Measurements from ENCODE around the gene MON1A. TPM values are rescaled to one million over a fixed set of nuclear protein-coding genes. Genes with fewer than 3 reads are reported as not detected.

Gene MON1A
- total RNA-seq, 2 donors from 2014 or later, result 8.4 to 9.4 TPM

DNA sequence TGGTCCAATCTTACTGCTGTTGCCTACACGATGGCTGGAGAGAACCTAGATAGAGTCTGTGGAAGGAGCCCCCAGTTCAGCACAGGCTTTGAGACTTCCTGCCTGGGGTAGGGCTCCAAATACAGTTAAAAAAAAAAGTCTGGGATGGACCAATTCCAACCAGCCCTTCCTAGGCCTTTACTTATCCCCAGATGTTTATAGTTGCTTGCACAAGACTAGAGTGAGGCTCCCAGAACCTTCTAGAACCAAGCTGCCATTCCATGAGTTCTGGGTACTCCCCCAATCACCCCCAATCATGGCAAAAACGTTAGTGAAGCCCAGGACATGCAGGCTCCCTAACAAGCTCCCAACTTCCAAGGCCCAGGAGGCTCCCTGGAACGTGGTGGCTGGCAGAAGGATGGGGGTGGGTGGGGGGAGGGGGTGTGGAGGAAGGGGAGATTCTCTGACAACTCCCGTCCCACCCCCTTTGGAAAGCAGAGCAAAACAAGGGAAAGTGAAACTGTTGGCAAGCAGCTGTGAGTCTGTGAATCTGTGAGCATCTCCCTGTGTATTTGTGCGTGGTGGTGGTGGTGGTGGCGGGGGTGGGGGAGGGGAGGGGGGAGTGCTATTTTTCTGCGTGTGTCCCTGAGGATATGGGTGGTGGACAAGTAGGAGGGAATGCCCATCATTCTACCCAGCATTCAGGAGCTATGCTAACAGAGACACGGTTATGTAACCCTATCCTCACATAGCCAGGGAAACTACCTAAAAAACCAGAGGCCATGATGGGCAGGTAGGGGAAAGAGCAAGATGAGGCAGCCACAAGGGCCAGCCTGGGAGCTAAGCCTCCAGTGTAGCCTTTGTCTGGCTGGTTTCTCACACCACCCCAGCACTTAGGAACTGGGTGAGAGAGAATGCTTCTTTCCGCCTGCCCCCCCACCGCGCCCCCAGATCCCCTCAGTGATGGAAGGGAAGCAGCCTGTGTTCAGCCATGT is 28.0 kb downstream of the MON1A start:
- peaks cover 0 to 48% of the 10 kb centered on the region in 2 donors for H3K4me1 ChIP-seq
- no peak for DNase-seq (ENCODE audit: low spot score)
- no peak overlapping the region for H3K4me3 ChIP-seq
- no peaks in the 10 kb centered on the region for H3K36me3 ChIP-seq
- TF ChIP-seq, protein P1, sequence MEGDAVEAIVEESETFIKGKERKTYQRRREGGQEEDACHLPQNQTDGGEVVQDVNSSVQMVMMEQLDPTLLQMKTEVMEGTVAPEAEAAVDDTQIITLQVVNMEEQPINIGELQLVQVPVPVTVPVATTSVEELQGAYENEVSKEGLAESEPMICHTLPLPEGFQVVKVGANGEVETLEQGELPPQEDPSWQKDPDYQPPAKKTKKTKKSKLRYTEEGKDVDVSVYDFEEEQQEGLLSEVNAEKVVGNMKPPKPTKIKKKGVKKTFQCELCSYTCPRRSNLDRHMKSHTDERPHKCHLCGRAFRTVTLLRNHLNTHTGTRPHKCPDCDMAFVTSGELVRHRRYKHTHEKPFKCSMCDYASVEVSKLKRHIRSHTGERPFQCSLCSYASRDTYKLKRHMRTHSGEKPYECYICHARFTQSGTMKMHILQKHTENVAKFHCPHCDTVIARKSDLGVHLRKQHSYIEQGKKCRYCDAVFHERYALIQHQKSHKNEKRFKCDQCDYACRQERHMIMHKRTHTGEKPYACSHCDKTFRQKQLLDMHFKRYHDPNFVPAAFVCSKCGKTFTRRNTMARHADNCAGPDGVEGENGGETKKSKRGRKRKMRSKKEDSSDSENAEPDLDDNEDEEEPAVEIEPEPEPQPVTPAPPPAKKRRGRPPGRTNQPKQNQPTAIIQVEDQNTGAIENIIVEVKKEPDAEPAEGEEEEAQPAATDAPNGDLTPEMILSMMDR (IDR thresholded peaks at IDR 0.05), result no peak
- no peaks in the 10 kb centered on the region for H3K9me3 ChIP-seq
- peak overlapping the region in 1 of 2 donors; percentile 42 for H3K27ac ChIP-seq
- H3K27me3 ChIP-seq, result no peaks in the 10 kb centered on the region

DNA sequence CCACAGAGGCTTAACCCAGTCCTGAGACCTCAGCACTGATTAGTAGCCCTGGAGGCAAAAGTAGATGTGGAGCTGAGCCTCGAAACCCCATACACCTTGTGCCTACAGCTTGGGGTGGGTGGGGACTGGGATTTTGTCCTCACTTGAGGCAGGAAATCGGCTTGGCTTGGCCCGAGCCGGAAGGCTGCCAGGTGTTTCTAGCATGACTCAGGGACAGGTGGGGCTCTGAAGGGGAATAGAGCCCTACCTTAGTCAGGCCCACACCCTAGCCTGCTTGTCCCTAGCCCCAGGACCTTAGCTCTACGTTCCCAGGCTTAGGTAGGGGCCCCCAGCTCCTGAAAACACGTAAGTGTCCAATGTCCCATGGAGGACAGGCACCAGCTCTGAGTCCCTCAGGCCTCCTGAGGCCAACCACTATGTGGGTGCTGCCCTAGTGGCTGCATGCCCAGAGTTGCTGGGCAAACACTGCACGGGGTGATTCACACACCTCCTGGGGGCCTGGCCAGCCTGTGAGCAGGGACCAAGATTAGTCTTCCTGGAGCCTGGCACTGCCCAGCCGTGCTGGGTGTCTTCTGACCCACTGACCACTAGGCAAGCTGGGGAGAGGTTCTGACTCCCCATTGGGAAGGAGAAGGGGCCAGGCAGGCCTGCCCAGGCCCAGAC is 29.0 kb downstream of the MON1A start:
- Histone ChIP-seq H3K4me3 (no peak overlapping the region), H3K27me3 (no peaks in the 10 kb centered on the region), H3K27ac (peak overlapping the region in 1 of 2 donors; percentile 42), H3K36me3 (no peaks in the 10 kb centered on the region), H3K4me1 (peaks cover 0 to 39% of the 10 kb centered on the region in 2 donors), H3K9me3 (no peaks in the 10 kb centered on the region)
- TF ChIP-seq, protein P1 (IDR thresholded peaks at IDR 0.05), result no peak
- no peak for DNase-seq (ENCODE audit: low spot score)

DNA sequence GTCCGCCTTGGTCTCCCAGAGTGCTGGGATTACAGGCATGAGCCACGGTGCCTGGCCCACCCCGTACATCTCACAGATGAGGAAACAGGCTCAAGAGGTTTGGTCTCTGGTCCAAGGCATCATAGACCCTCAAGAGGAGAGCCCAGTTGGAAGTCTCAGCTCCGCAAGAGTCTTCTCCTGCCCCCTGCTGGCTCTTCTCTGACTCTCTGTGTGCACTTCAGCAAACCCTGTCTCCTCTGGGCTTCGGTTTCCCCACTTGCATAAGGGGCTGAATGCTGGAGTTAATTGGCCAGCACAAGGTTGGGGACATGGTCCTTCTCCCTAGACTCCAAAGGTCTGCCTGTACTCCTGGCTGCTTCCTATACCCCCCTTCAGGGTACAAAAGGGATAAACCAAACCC is 29.8 kb downstream of the MON1A start:
- TF ChIP-seq, protein P1 (IDR thresholded peaks at IDR 0.05), result peak in 1 of 2 donors; percentile 35
- Histone ChIP-seq H3K4me3 (no peak overlapping the region), H3K27me3 (no peaks in the 10 kb centered on the region), H3K9me3 (no peaks in the 10 kb centered on the region), H3K4me1 (peaks cover 0 to 34% of the 10 kb centered on the region in 2 donors), H3K36me3 (no peaks in the 10 kb centered on the region), H3K27ac (no peak overlapping the region)
- DNase-seq (ENCODE audit: low spot score), result no peak

DNA sequence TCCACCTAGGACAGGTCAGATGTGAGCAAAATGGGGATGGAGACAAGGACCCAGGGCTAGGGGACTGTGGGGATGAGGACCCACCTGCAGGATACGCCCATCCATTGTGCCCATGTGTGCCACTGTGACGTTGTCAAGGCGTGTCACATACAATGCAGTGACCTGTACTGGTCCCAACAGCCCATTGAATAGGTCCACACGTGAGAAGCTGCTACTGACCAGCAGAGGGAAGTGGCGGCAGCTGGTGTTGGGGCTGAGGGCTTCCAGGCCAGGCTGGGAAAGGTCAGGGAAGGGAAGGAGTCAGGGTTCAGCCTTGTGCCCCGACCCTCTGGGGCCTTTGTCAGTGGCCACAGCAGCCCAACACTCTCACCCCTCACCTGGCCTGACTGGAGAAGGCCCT is 30.6 kb downstream of the MON1A start:
- H3K27me3 ChIP-seq, result no peaks in the 10 kb centered on the region
- TF ChIP-seq, protein P1 (IDR thresholded peaks at IDR 0.05), result no peak
- H3K4me1 ChIP-seq, result peaks cover 0 to 28% of the 10 kb centered on the region in 2 donors
- no peaks in the 10 kb centered on the region for H3K9me3 ChIP-seq
- no peak overlapping the region for H3K27ac ChIP-seq
- no peak for DNase-seq (ENCODE audit: low spot score)
- no peaks in the 10 kb centered on the region for H3K36me3 ChIP-seq
- no peak overlapping the region for H3K4me3 ChIP-seq

DNA sequence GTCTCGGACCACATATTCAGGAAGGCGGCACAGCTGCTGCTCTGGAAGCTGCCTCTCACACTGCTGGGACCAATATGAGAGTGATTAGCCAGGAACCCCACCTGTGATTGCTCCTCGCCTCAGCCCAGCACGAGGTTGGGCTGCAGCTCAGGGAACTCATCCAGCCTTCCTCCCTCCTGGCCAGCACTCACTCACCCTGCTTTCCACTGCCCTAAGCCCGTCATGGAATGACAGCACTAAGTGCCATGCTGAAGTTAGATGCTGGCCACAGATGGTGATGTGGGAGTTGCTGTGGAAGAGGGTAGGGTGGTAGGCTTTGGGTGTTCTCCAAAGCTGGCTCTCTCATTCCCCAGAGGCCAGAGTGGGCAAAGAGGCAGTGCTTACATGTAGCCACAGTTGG is 33.3 kb downstream of the MON1A start:
- no peaks in the 10 kb centered on the region for H3K36me3 ChIP-seq
- peaks cover 0 to 13% of the 10 kb centered on the region in 2 donors for H3K4me1 ChIP-seq
- TF ChIP-seq, protein P1 (IDR thresholded peaks at IDR 0.05), result no peak
- no peak overlapping the region for H3K4me3 ChIP-seq
- H3K27ac ChIP-seq, result no peak overlapping the region
- no peaks in the 10 kb centered on the region for H3K27me3 ChIP-seq
- no peaks in the 10 kb centered on the region for H3K9me3 ChIP-seq
- DNase-seq (ENCODE audit: low spot score), result no peak

All from right atrium auricular region (tissue), 2 donors.